Spleen (tissue), 7 donors: ENCODE measurements around the gene NUDT3.

ENCODE experiments used
- CTCF ChIP-seq, 11 experiments: fragments of 200-600 bp in 7 of 11; fragments of 450-650 bp in 4 of 11; sonication (generic) in 4 of 11; IDR thresholded peaks in 8 of 11; conservative IDR thresholded peaks in 3 of 11; 1 replicate in 7 of 11; 2 replicates in 4 of 11; pipeline versions ENCODE4 v1.4.0 to v1.8.0; 2016 to 2021; ENCODE audit warnings: antibody characterized with exemption in 11 of 11, inconsistent platforms in 4 of 11, mild to moderate bottlenecking in 1 of 11
- POLR2A ChIP-seq, 3 donors: fragments of 450-650 bp; IDR thresholded peaks; one replicate each; pipeline ENCODE4 v1.5.1; 2017; ENCODE audit warnings: antibody characterized with exemption in 3 of 3, mild to moderate bottlenecking in 1 of 3
- POLR2AphosphoS5 ChIP-seq, 3 donors: sonication (generic); formaldehyde crosslinking; IDR thresholded peaks; one replicate each; pipeline ENCODE4 v1.5.1; 2017; ENCODE audit warnings: antibody characterized with exemption in 3 of 3
- donor health status: DM: no; HTN: no; CAD: no; lungs with moderate emphysema.
- donor health status: DM: no; HTN: no; CAD: no.
- donor health status: DM: no; HTN: no; CAD: no.

GRCh38 chr6:34374508-34374907 is 18.0 kb downstream of the NUDT3 start:
- TF ChIP-seq CTCF (IDR thresholded peaks at IDR 0.05 in 8 of 11, conservative IDR thresholded peaks at IDR 0.05 in 3 of 11) (no peak), POLR2AphosphoS5 (IDR thresholded peaks at IDR 0.05) (no peak), POLR2A (IDR thresholded peaks at IDR 0.05) (no peak)
